Smooth muscle cell (in vitro differentiated cells): ENCODE measurements around the gene AMER2. TPM values are rescaled to one million over a fixed set of nuclear protein-coding genes. Genes with fewer than 3 reads are reported as not detected.

Experiments used
- DNase-seq: peaks from one replicate; lab custom pipeline; 2025; ENCODE audit not compliant: unreplicated experiment; lab: John Stamatoyannopoulos, UW
- H2AFZ ChIP-seq: fragments of 200-600 bp; sonication (generic); 2 replicates; pipeline ENCODE4 v1.6.0; 2016; ENCODE audit warnings: antibody characterized with exemption, low read depth, mild to moderate bottlenecking
- H3F3A ChIP-seq: fragments of 200-600 bp; sonication (generic); 2 replicates; pipeline ENCODE4 v1.6.0; 2017; ENCODE audit warnings: antibody characterized with exemption, low read depth
- H3K27ac ChIP-seq: fragments of 200-600 bp; sonication (generic); 2 replicates; pipeline ENCODE4 v1.5.1; 2016; ENCODE audit warnings: low read depth, mild to moderate bottlenecking
- H3K27me3 ChIP-seq: fragments of 200-600 bp; sonication (generic); 2 replicates; pipeline ENCODE4 v1.6.1; 2016; ENCODE audit warnings: low read depth, mild to moderate bottlenecking
- H3K36me3 ChIP-seq: fragments of 200-600 bp; sonication (generic); 2 replicates; pipeline ENCODE4 v1.5.1; 2016; ENCODE audit warnings: low read depth
- H3K4me1 ChIP-seq: fragments of 200-600 bp; sonication (generic); 2 replicates; pipeline ENCODE4 v1.5.1; 2016; ENCODE audit warnings: low read depth
- H3K4me2 ChIP-seq: fragments of 200-600 bp; sonication (generic); 2 replicates; pipeline ENCODE4 v1.6.0; 2016; ENCODE audit warnings: mild to moderate bottlenecking
- H3K4me3 ChIP-seq: fragments of 200-600 bp; sonication (generic); 2 replicates; pipeline ENCODE4 v1.5.1; 2016; ENCODE audit warnings: mild to moderate bottlenecking
- H3K79me2 ChIP-seq: fragments of 200-600 bp; sonication (generic); 2 replicates; pipeline ENCODE4 v1.6.0; 2016; ENCODE audit warnings: low read depth, mild to moderate bottlenecking
- H3K9ac ChIP-seq: fragments of 200-600 bp; sonication (generic); 2 replicates; pipeline ENCODE4 v1.6.0; 2016; ENCODE audit warnings: low read depth
- H3K9me3 ChIP-seq: fragments of 200-600 bp; sonication (generic); replicated peaks from 2 replicates; pipeline ENCODE4 v1.5.1; 2016; ENCODE audit warnings: low read depth
- H4K20me1 ChIP-seq: fragments of 200-600 bp; sonication (generic); 2 replicates; pipeline ENCODE4 v1.6.0; 2016; ENCODE audit warnings: low read depth
- WGBS: methylation state at CpG from one replicate; pipeline ENCODE4 v1.1.7; 2016; ENCODE audit warnings: low lambda C conversion rate; 5-methylcytosine and 5-hydroxymethylcytosine counted together
- polyA plus RNA-seq: library from polyadenylated mRNA; unstranded; fragments of >200 nt; fragmentation: Nextera tagmentation; extraction: Ambion mirVana; gene quantifications from 2 replicates; pipeline ENCODE4 v1.2.1, GENCODE V29; 2016
- total RNA-seq: library from RNA; depleted of rRNA; stranded (reverse); fragments of >200 nt; gene quantifications from 2 replicates; pipeline ENCODE4 v1.2.3, GENCODE V29; 2014
- TF ChIP-seq, protein P1 (sequence below): fragments of 200-600 bp; sonication (generic); IDR thresholded peaks from 2 replicates; pipeline ENCODE4 v1.5.1; 2017; ENCODE audit warnings: borderline replicate concordance, mild to moderate bottlenecking, antibody characterized with exemption; ENCODE audit not compliant: insufficient read depth, poor library complexity, severe bottlenecking

AMER2 gene
- total and polyA plus RNA-seq, 2 experiments from 2014 or later: 0.09 TPM; not detected in 1

- Histone ChIP-seq H3K4me1 (no peaks in the 10 kb centered on the region), H3F3A (no peaks in the 10 kb centered on the region), H3K4me3 (no peak overlapping the region), H2AFZ (no peak overlapping the region), H3K79me2 (no peaks in the 10 kb centered on the region), H3K9ac (no peak overlapping the region), H3K27me3 (no peaks in the 10 kb centered on the region), H4K20me1 (no peaks in the 10 kb centered on the region), H3K36me3 (no peaks in the 10 kb centered on the region), H3K27ac (no peak overlapping the region), H3K9me3 (no peaks in the 10 kb centered on the region), H3K4me2 (no peak overlapping the region)
- TF ChIP-seq, protein P1, sequence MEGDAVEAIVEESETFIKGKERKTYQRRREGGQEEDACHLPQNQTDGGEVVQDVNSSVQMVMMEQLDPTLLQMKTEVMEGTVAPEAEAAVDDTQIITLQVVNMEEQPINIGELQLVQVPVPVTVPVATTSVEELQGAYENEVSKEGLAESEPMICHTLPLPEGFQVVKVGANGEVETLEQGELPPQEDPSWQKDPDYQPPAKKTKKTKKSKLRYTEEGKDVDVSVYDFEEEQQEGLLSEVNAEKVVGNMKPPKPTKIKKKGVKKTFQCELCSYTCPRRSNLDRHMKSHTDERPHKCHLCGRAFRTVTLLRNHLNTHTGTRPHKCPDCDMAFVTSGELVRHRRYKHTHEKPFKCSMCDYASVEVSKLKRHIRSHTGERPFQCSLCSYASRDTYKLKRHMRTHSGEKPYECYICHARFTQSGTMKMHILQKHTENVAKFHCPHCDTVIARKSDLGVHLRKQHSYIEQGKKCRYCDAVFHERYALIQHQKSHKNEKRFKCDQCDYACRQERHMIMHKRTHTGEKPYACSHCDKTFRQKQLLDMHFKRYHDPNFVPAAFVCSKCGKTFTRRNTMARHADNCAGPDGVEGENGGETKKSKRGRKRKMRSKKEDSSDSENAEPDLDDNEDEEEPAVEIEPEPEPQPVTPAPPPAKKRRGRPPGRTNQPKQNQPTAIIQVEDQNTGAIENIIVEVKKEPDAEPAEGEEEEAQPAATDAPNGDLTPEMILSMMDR: no peak
- no peak for DNase-seq
- 77% methylated on average over 17 of the region's 17 CpGs for WGBS
Observed at GRCh38 chr13:25203127-25203740, 31.1 kb upstream of the AMER2 start.

- Histone ChIP-seq H3K4me3 (no peak overlapping the region), H3K9ac (no peak overlapping the region), H3K4me1 (no peaks in the 10 kb centered on the region), H3F3A (no peaks in the 10 kb centered on the region), H3K4me2 (peak overlapping the region; percentile 20), H3K27ac (peak overlapping the region; percentile 37), H3K27me3 (no peaks in the 10 kb centered on the region), H2AFZ (no peak overlapping the region), H4K20me1 (no peaks in the 10 kb centered on the region), H3K9me3 (no peaks in the 10 kb centered on the region), H3K79me2 (no peaks in the 10 kb centered on the region), H3K36me3 (no peaks in the 10 kb centered on the region)
- no peak for DNase-seq
- WGBS: 26% methylated on average over 4 of the region's 4 CpGs
- TF ChIP-seq, protein P1: no peak
Observed at GRCh38 chr13:25200783-25201182, 28.7 kb upstream of the AMER2 start.

- H4K20me1 ChIP-seq: no peaks in the 10 kb centered on the region
- H3K4me1 ChIP-seq: no peaks in the 10 kb centered on the region
- TF ChIP-seq, protein P1: no peak
- H3K27ac ChIP-seq: no peak overlapping the region
- WGBS: 77% methylated on average over 5 of the region's 5 CpGs
- no peaks in the 10 kb centered on the region for H3K9me3 ChIP-seq
- H3K36me3 ChIP-seq: no peaks in the 10 kb centered on the region
- no peak overlapping the region for H3K9ac ChIP-seq
- no peak overlapping the region for H2AFZ ChIP-seq
- H3K79me2 ChIP-seq: no peaks in the 10 kb centered on the region
- H3K4me3 ChIP-seq: no peak overlapping the region
- no peak for DNase-seq
- H3F3A ChIP-seq: no peaks in the 10 kb centered on the region
- H3K4me2 ChIP-seq: no peak overlapping the region
- H3K27me3 ChIP-seq: no peaks in the 10 kb centered on the region
Observed at GRCh38 chr13:25198647-25199046, 26.6 kb upstream of the AMER2 start.

DNA sequence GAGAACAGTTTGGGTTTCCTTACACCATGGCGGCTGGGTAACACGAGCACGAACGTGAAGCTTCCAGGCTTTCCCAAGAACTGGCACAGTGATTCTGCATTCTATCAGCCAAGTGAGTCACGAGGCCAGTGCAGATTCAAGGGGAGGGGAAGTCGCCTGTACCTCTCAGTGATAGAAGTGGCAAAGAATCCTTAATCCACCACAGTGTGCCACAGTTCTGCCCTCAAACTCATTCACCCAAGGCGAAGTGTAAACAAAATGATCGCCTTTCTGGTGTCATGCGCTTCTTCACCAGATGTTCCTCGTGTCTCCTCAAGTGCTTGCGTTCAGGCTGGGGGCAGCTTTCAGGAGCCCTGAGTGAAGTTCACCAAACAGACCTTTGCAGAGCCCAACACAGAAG, 24.9 kb upstream of the AMER2 start:
- Histone ChIP-seq H3K27me3 (no peaks in the 10 kb centered on the region), H3F3A (no peaks in the 10 kb centered on the region), H3K4me2 (no peak overlapping the region), H3K27ac (no peak overlapping the region), H3K36me3 (no peaks in the 10 kb centered on the region), H2AFZ (no peak overlapping the region), H3K79me2 (no peaks in the 10 kb centered on the region), H3K4me1 (no peaks in the 10 kb centered on the region), H3K9me3 (no peaks in the 10 kb centered on the region), H4K20me1 (no peaks in the 10 kb centered on the region), H3K9ac (no peak overlapping the region), H3K4me3 (no peak overlapping the region)
- TF ChIP-seq, protein P1: no peak
- 88% methylated on average over 11 of the region's 11 CpGs for WGBS
- no peak for DNase-seq
